PC-9 (cell line): ENCODE data around the gene ATP11A. TPM values are rescaled to one million over a fixed set of nuclear protein-coding genes. Genes with fewer than 3 reads are reported as not detected.

Experiments
- BruUV-seq: library from RNA; stranded (reverse); fragments of 400-500 nt; replicated peaks from 2 replicates; lab custom pipeline; 2021; lab: Mats Ljungman, UMichigan
- CTCF ChIA-PET: fragments of 300-600 bp; sonication (Branson Sonifier 250); formaldehyde crosslinking; loops from one replicate; lab custom pipeline; 2022; ENCODE audit warnings: antibody characterized with exemption; lab: Charles Lee
- POLR2A ChIA-PET: fragments of 300-600 bp; sonication (Branson Sonifier 250); formaldehyde crosslinking; loops from one replicate; lab custom pipeline; 2022; ENCODE audit warnings: antibody characterized with exemption; ENCODE audit not compliant: unreplicated experiment; lab: Charles Lee
- DNase-seq, 2 experiments: peaks; one replicate each; pipeline versions ENCODE4 v3.0.0 to v3.0.0-alpha.2; 2015 to 2022; ENCODE audit warnings: mixed read lengths in 1 of 2
- H2AFZ ChIP-seq: fragments of 200-600 bp; sonication (generic); 2 replicates; pipeline ENCODE4 v1.8.1; 2017; ENCODE audit warnings: antibody characterized with exemption
- H3F3A ChIP-seq: fragments of 200-600 bp; sonication (generic); 2 replicates; pipeline ENCODE4 v1.8.1; 2017; ENCODE audit warnings: antibody characterized with exemption, mild to moderate bottlenecking, low read depth; ENCODE audit not compliant: insufficient read depth
- H3K27ac ChIP-seq: fragments of 200-600 bp; sonication (generic); 2 replicates; pipeline ENCODE4 v1.6.1; 2016; ENCODE audit warnings: mixed run types
- H3K27me3 ChIP-seq: fragments of 200-600 bp; sonication (generic); 2 replicates; pipeline ENCODE4 v1.6.1; 2016; ENCODE audit warnings: low read depth, mixed run types; ENCODE audit not compliant: insufficient read depth
- H3K36me3 ChIP-seq: fragments of 200-600 bp; sonication (generic); 2 replicates; pipeline ENCODE4 v1.6.1; 2016; ENCODE audit warnings: low read depth, mixed run types
- H3K4me1 ChIP-seq: fragments of 200-600 bp; sonication (generic); replicated peaks from 2 replicates; pipeline ENCODE4 v1.6.1; 2016; ENCODE audit warnings: mixed run types; ENCODE audit not compliant: insufficient read depth
- H3K4me2 ChIP-seq: fragments of 200-600 bp; sonication (generic); 2 replicates; pipeline ENCODE4 v1.6.1; 2017; ENCODE audit warnings: mixed run types
- H3K4me3 ChIP-seq: fragments of 200-600 bp; sonication (generic); 2 replicates; pipeline ENCODE4 v1.6.1; 2016; ENCODE audit warnings: mixed run types
- H3K79me2 ChIP-seq: fragments of 200-600 bp; sonication (generic); 2 replicates; pipeline ENCODE4 v1.6.1; 2017; ENCODE audit warnings: low read depth, mixed run types
- H3K9me2 ChIP-seq: fragments of 200-600 bp; sonication (generic); 2 replicates; pipeline ENCODE4 v1.8.1; 2017; ENCODE audit warnings: mild to moderate bottlenecking; ENCODE audit not compliant: insufficient read depth
- H3K9me3 ChIP-seq: fragments of 200-600 bp; sonication (generic); 2 replicates; pipeline ENCODE4 v1.8.1; 2016; ENCODE audit warnings: low read depth; ENCODE audit not compliant: insufficient read depth
- H4K20me1 ChIP-seq: fragments of 200-600 bp; sonication (generic); 2 replicates; pipeline ENCODE4 v1.8.1; 2017; ENCODE audit not compliant: insufficient read depth
- CTCF ChIP-seq: fragments of 200-600 bp; sonication (generic); conservative IDR thresholded peaks from 2 replicates; pipeline ENCODE4 v1.6.1; 2017; ENCODE audit warnings: mixed run types, antibody characterized with exemption, mild to moderate bottlenecking, moderate library complexity
- EZH2 ChIP-seq: fragments of 200-600 bp; sonication (generic); IDR thresholded peaks from 2 replicates; pipeline ENCODE4 v1.8.0; 2017; ENCODE audit warnings: antibody characterized with exemption, low read depth
- intact Hi-C: fragments of 100-400 bp; cut with micrococcal nuclease; formaldehyde crosslinking; loops from one replicate; pipeline ENCODE4 v1.10.0; 2022; ENCODE audit not compliant: unreplicated experiment
- total RNA-seq: library from RNA; stranded (reverse); gene quantifications from 2 replicates; pipeline ENCODE4 v1.2.3, GENCODE V29; 2021

ATP11A gene
- total RNA-seq, 1 experiment from 2014 or later, result 92.2 TPM

GRCh38 chr13:112928972-112929782 lies 239.3 kb downstream of the ATP11A start:
- ChIA-PET CTCF (interaction anchor here (0.5 kb wide), 1 partner anchor 1920 kb away, joined by 3 read pairs; no protein-coding TSS in a partner anchor), POLR2A (no interaction called here)
- BruUV-seq, result no TSS peak
- Histone ChIP-seq H3K4me1 (0 out of 2 replicates have a peak, but pooled peaks cover 3% of the 10 kb centered on the region), H2AFZ (no peak overlapping the region), H3K27ac (no peak overlapping the region), H3K79me2 (no peaks in the 10 kb centered on the region), H3K9me2 (no peaks in the 10 kb centered on the region), H3K9me3 (no peaks in the 10 kb centered on the region), H3K36me3 (no peaks in the 10 kb centered on the region), H3K4me2 (no peak overlapping the region), H4K20me1 (no peaks in the 10 kb centered on the region), H3K4me3 (no peak overlapping the region), H3K27me3 (peaks cover 59% of the 10 kb centered on the region), H3F3A (no peaks in the 10 kb centered on the region)
- TF ChIP-seq CTCF (no peak), EZH2 (no peak)
- intact Hi-C loops, result no loop called here
- DNase-seq, result no peak

DNA sequence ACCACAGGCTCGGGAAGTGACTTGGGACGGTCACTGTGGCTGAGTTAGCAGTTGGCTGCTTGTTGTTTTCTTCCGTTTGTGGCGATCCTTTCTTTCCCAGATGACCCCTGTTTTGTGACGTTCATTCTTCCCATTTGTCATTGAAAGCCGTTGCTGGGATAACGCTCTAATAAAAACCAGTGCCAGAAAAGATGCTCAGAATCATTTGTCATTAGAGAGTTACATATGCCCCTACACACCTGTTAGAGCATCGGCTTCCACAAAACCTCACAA lies 239.9 kb downstream of the ATP11A start:
- Histone ChIP-seq H4K20me1 (no peaks in the 10 kb centered on the region), H3K79me2 (no peaks in the 10 kb centered on the region), H3K36me3 (no peaks in the 10 kb centered on the region), H3K9me2 (no peaks in the 10 kb centered on the region), H3K4me2 (no peak overlapping the region), H3K27me3 (peaks cover 57% of the 10 kb centered on the region), H3K4me1 (0 out of 2 replicates have a peak, but pooled peaks cover 3% of the 10 kb centered on the region), H3K27ac (no peak overlapping the region), H3K4me3 (no peak overlapping the region), H2AFZ (no peak overlapping the region), H3K9me3 (no peaks in the 10 kb centered on the region), H3F3A (no peaks in the 10 kb centered on the region)
- no TSS peak for BruUV-seq
- ChIA-PET POLR2A (no interaction called here), CTCF (no interaction called here)
- no peak for DNase-seq
- TF ChIP-seq EZH2, result no peak
- intact Hi-C loops, result no loop called here

- TF ChIP-seq CTCF (no peak), EZH2 (no peak)
- ChIA-PET POLR2A (no interaction called here), CTCF (no interaction called here)
- no TSS peak for BruUV-seq
- H3K4me2 ChIP-seq, result no peak overlapping the region
- no peaks in the 10 kb centered on the region for H3K36me3 ChIP-seq
- no peaks in the 10 kb centered on the region for H3K79me2 ChIP-seq
- no peaks in the 10 kb centered on the region for H3K9me3 ChIP-seq
- no peak for DNase-seq
- H3K27ac ChIP-seq, result no peak overlapping the region
- no peak overlapping the region for H2AFZ ChIP-seq
- H3K4me1 ChIP-seq, result 0 out of 2 replicates have a peak, but pooled peaks cover 3% of the 10 kb centered on the region
- no peaks in the 10 kb centered on the region for H4K20me1 ChIP-seq
- H3K27me3 ChIP-seq, result peaks cover 57% of the 10 kb centered on the region
- intact Hi-C loops, result no loop called here
- H3K9me2 ChIP-seq, result no peaks in the 10 kb centered on the region
- H3K4me3 ChIP-seq, result no peak overlapping the region
- no peaks in the 10 kb centered on the region for H3F3A ChIP-seq
Observed at GRCh38 chr13:112930192-112930591, 240.4 kb downstream of the ATP11A start.
